HG02798 (cell line): ENCODE measurements around the gene PAM.
"Not testable (repeated sequence)": the region's sequence is repeated elsewhere in the genome, so short reads cannot be mapped to it uniquely, and the experiment has no call there.

ENCODE experiments used
- ATAC-seq: cut with Tn5 transposase; IDR thresholded peaks from one replicate; pipeline ENCODE4 v1.9.1; 2021; ENCODE audit warnings: mild to moderate bottlenecking; ENCODE audit not compliant: unreplicated experiment, poor library complexity

Gene PAM

GRCh38 chr5:102750151-102750834, 4.8 kb upstream of the PAM start:
- no peak for ATAC-seq

GRCh38 chr5:102751903-102752376, 3.2 kb upstream of the PAM start:
- ATAC-seq: not testable (repeated sequence)

GRCh38 chr5:102753889-102754766, 977 bp upstream of the PAM start:
- ATAC-seq: no peak

GRCh38 chr5:102755686-102756371, 724 bp downstream of the PAM start:
- ATAC-seq: peak; percentile 68

GRCh38 chr5:102758576-102758975, 3.5 kb downstream of the PAM start:
- no peak for ATAC-seq

GRCh38 chr5:102759289-102759688, 4.2 kb downstream of the PAM start:
- ATAC-seq: no peak

GRCh38 chr5:102759700-102760099, 4.6 kb downstream of the PAM start:
- no peak for ATAC-seq

GRCh38 chr5:102760815-102761214, 5.7 kb downstream of the PAM start:
- no peak for ATAC-seq

GRCh38 chr5:102762095-102762534, 7.0 kb downstream of the PAM start:
- peak; percentile 81 for ATAC-seq

- ATAC-seq: no peak
These were observed 7.6 kb downstream of the PAM start for GRCh38 chr5:102762562-102763227.

GRCh38 chr5:102763734-102764133, 8.6 kb downstream of the PAM start:
- no peak for ATAC-seq

GRCh38 chr5:102764381-102765004, 9.4 kb downstream of the PAM start:
- ATAC-seq: no peak

- ATAC-seq: no peak
These were observed 10.2 kb downstream of the PAM start for GRCh38 chr5:102765350-102765749.

GRCh38 chr5:102766295-102767090, 11.4 kb downstream of the PAM start:
- no peak for ATAC-seq

GRCh38 chr5:102767862-102768261, 12.8 kb downstream of the PAM start:
- no peak for ATAC-seq

GRCh38 chr5:102770803-102771202, 15.7 kb downstream of the PAM start:
- no peak for ATAC-seq

GRCh38 chr5:102771435-102771834, 16.3 kb downstream of the PAM start:
- ATAC-seq: no peak

GRCh38 chr5:102772273-102772672, 17.2 kb downstream of the PAM start:
- no peak for ATAC-seq

- ATAC-seq: no peak
These were observed 18.0 kb downstream of the PAM start for GRCh38 chr5:102773133-102773532.
